GM10266 (cell line): ENCODE measurements around the gene KLK6.
"Not testable (repeated sequence)": the region's sequence is repeated elsewhere in the genome, so short reads cannot be mapped to it uniquely, and the experiment has no call there.

ENCODE experiments used
- DNase-seq: peaks from one replicate; pipeline ENCODE4 v3.0.0; 2012; ENCODE audit errors: extremely low spot score
- CTCF ChIP-seq: IDR thresholded peaks from 2 replicates; pipeline ENCODE4 v1.5.1; 2012; ENCODE audit warnings: mild to moderate bottlenecking, low read depth; ENCODE audit not compliant: control insufficient read depth, insufficient read depth; ENCODE audit errors: missing control alignments

KLK6 gene

GRCh38 chr19:50992666-50993035 is 23.3 kb upstream of the KLK6 start:
- no peak for DNase-seq
- TF ChIP-seq CTCF = no peak

DNA sequence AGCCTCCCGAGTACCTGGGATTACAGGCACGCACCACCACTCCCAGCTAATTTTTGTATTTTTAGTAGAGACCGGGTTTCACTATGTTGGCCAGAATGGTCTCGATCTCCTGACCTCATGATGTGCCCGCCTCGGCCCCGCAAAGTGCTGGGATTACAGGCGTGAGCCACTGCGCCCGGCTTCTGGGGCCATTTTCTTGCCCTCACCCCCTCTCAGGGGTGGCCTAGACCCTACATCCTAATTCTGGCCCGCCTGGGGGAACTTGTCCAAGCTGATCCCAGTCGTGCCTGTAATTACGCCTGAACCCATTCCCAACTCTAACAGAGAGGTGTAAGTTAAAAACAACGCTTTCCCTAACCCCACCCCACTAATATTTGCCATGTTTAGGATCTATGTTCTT is 15.0 kb upstream of the KLK6 start:
- DNase-seq = not testable (repeated sequence)

DNA sequence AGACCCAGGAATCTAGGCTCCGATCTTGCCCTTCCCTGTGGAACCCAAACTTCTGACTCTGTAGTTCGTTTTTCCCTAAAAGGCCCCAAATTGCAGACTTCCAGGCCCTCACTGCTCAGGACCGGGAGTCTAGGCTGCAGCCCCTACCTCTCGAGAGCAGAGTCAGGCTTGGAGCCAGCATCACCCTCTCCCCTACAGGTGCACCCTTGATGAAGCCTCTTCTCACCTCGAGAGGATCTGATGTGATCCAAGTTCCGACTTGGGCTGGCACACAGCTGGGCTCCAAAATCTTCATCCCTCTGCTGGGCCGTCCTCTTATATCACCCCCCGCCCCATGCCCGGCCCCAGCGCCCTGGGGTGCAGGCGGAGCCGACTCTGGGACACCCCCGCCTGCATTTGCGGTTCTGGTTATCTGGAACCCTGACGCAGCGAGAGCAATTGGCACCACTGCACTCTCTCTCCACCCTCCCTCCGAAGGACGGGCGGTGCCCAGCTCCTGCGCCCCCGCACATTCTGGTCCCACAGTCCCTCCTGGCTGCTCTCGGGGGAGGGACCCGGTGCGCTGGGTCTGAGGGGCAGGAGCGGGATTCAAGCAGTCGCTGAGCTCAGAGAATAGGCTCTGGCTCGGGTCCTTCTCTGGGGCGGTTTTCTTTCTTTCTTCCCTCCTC is 14.4 kb upstream of the KLK6 start, which contains the start of gene KLK7:
Gene KLK7, minus strand, starts transcription at position 293 of the 668 bp plus-strand sequence. CDS start 1,518 bp downstream, outside the sequence.
- no peak for TF ChIP-seq CTCF

GRCh38 chr19:50982186-50982585 is 12.8 kb upstream of the KLK6 start:
- no peak for TF ChIP-seq CTCF
- no peak for DNase-seq

More for the DNA sequence above, 14.4 kb upstream of the KLK6 start, which contains the start of gene KLK7:
- DNase-seq = no peak

DNA sequence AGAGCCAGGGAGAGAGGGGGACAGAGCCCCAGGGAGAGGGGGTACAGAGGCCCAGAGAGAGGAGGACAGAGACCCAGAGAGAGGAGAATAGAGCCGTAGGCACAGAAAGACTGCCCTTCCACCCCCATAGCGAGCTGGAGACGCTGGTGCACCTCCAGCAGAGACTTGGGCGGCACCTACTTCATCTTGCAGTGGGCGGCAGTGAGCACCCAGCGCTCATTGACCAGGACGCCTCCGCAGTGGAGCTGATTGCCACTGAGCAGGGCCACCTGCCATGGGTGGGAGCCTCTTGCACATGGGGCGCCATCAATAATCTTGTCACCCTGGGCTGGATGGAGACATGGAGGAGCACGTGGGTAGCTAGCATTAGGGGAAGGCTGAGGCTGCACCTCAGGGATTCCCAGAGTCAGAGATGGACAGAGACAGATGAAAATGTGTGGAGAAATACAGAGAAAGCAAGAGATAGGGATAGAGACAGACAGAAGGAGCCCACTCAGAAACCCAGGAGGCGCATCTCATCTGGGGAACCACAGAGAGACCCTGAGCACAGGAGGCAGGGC is 12.3 kb upstream of the KLK6 start:
- DNase-seq = no peak
- TF ChIP-seq CTCF = no peak

DNA sequence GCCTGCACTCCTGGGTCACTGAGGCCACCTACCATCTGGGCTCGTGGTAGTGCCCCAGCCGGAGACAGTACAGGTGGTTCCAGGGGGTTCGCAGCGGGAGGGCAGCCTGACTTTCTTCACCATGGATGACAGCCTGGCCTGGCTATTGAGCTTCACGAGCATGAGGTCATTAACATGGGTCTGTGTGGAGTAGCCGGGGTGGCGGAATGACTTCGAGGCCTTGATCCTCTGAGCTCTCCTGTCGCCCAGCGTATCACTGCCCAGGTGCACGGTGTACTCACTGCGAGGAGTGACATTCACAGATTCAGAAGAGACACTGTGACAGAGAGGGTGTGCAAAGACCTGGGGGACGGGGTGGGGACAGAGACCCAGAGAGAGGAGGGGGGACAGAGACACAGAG is 10.8 kb upstream of the KLK6 start:
- DNase-seq = no peak
- TF ChIP-seq CTCF = no peak

GRCh38 chr19:50979758-50980157 is 10.4 kb upstream of the KLK6 start:
- no peak for DNase-seq

More at GRCh38 chr19:50979758-50980157, 10.4 kb upstream of the KLK6 start:
- TF ChIP-seq CTCF = no peak
